Progenitor cell of endocrine pancreas (in vitro differentiated cells): Measurements from ENCODE around the gene CYREN. TPM values are rescaled to one million over a fixed set of nuclear protein-coding genes. Genes with fewer than 3 reads are reported as not detected.

ENCODE experiments used
- DNase-seq: peaks from one replicate; pipeline ENCODE4 v3.0.0; 2021; ENCODE audit warnings: low spot score; ENCODE audit not compliant: unreplicated experiment
- H3K27ac Mint-ChIP-seq: 2 replicates; pipeline ENCODE4 v1.8.0; 2021; ENCODE audit warnings: mild to moderate bottlenecking, moderate library complexity, mixed read lengths
- H3K27me3 Mint-ChIP-seq: 2 replicates; pipeline ENCODE4 v1.8.0; 2021; ENCODE audit warnings: mixed read lengths
- H3K36me3 Mint-ChIP-seq: 2 replicates; pipeline ENCODE4 v1.8.0; 2022; ENCODE audit warnings: mixed read lengths; ENCODE audit not compliant: insufficient read depth
- H3K4me1 Mint-ChIP-seq: 2 replicates; pipeline ENCODE4 v1.8.0; 2021; ENCODE audit warnings: low read depth, mixed read lengths
- H3K4me3 Mint-ChIP-seq: 2 replicates; pipeline ENCODE4 v1.8.0; 2021; ENCODE audit warnings: low read depth, mild to moderate bottlenecking, moderate library complexity, mixed read lengths
- H3K9me3 Mint-ChIP-seq: 2 replicates; pipeline ENCODE4 v1.8.0; 2021; ENCODE audit warnings: low read depth, mixed read lengths
- CTCF ChIP-seq: fragments of 200-600 bp; sonication (generic); IDR thresholded peaks from one replicate; pipeline ENCODE4 v1.5.0; 2021; ENCODE audit warnings: antibody characterized with exemption, mild to moderate bottlenecking; ENCODE audit not compliant: unreplicated experiment
- total RNA-seq: library from RNA; stranded (reverse); gene quantifications from 2 replicates; pipeline ENCODE4 v1.2.1, GENCODE V29; 2021

CYREN gene
- total RNA-seq, 1 donor from 2014 or later, result 73.8 TPM

GRCh38 chr7:135206941-135207391, 36.5 kb upstream of the CYREN start:
- no peak overlapping the region for H3K27ac Mint-ChIP-seq
- H3K36me3 Mint-ChIP-seq, result peaks cover 11% of the 10 kb centered on the region
- no peaks in the 10 kb centered on the region for H3K27me3 Mint-ChIP-seq
- no peak for TF ChIP-seq CTCF
- no peak overlapping the region for H3K4me3 Mint-ChIP-seq
- peaks cover 19% of the 10 kb centered on the region for H3K4me1 Mint-ChIP-seq
- no peaks in the 10 kb centered on the region for H3K9me3 Mint-ChIP-seq
- DNase-seq, result no peak

GRCh38 chr7:135205850-135206249, 35.3 kb upstream of the CYREN start:
- no peak for DNase-seq
- peaks cover 17% of the 10 kb centered on the region for H3K4me1 Mint-ChIP-seq
- no peak overlapping the region for H3K27ac Mint-ChIP-seq
- no peak for TF ChIP-seq CTCF
- H3K4me3 Mint-ChIP-seq, result no peak overlapping the region
- peaks cover 15% of the 10 kb centered on the region for H3K36me3 Mint-ChIP-seq
- no peaks in the 10 kb centered on the region for H3K9me3 Mint-ChIP-seq
- no peaks in the 10 kb centered on the region for H3K27me3 Mint-ChIP-seq

- no peaks in the 10 kb centered on the region for H3K27me3 Mint-ChIP-seq
- TF ChIP-seq CTCF, result no peak
- peaks cover 15% of the 10 kb centered on the region for H3K36me3 Mint-ChIP-seq
- H3K27ac Mint-ChIP-seq, result peak overlapping the region; percentile 29
- H3K4me3 Mint-ChIP-seq, result no peak overlapping the region
- H3K4me1 Mint-ChIP-seq, result peaks cover 12% of the 10 kb centered on the region
- DNase-seq, result no peak
- no peaks in the 10 kb centered on the region for H3K9me3 Mint-ChIP-seq
Measured at GRCh38 chr7:135204876-135205275, 34.4 kb upstream of the CYREN start.

GRCh38 chr7:135204341-135204749, 33.8 kb upstream of the CYREN start:
- H3K36me3 Mint-ChIP-seq, result peaks cover 15% of the 10 kb centered on the region
- peaks cover 17% of the 10 kb centered on the region for H3K4me1 Mint-ChIP-seq
- H3K27ac Mint-ChIP-seq, result no peak overlapping the region
- H3K27me3 Mint-ChIP-seq, result no peaks in the 10 kb centered on the region
- H3K4me3 Mint-ChIP-seq, result no peak overlapping the region
- no peak for DNase-seq
- no peaks in the 10 kb centered on the region for H3K9me3 Mint-ChIP-seq
- TF ChIP-seq CTCF, result no peak

- no peaks in the 10 kb centered on the region for H3K9me3 Mint-ChIP-seq
- no peak for DNase-seq
- H3K4me3 Mint-ChIP-seq, result no peak overlapping the region
- H3K27ac Mint-ChIP-seq, result no peak overlapping the region
- H3K36me3 Mint-ChIP-seq, result peaks cover 18% of the 10 kb centered on the region
- no peak for TF ChIP-seq CTCF
- no peaks in the 10 kb centered on the region for H3K27me3 Mint-ChIP-seq
- peaks cover 7% of the 10 kb centered on the region for H3K4me1 Mint-ChIP-seq
Measured at GRCh38 chr7:135201350-135201749, 30.8 kb upstream of the CYREN start.
